ENCODE results near the gene KCTD21.

DNA sequence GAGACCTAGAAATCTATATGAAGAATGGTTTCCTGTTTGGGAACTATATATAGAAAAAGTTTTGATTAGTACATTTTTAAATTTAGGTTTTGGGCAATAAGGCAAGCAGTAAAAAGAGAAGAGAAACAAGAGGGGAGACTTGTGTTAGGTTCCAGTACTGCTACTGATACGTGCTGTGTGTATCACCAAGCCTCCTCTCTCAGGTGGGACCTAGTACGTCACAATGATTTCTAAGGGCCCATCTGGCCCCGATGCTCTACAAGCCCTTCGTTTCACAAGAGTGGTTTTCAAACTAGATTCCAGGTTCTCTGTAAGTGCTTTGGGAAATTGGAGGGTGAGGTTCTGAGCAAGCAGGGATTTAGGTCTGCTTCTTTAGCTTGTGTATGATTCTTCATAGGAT is 39.5 kb upstream of the KCTD21 start:
- TF ChIP-seq, protein P1, sequence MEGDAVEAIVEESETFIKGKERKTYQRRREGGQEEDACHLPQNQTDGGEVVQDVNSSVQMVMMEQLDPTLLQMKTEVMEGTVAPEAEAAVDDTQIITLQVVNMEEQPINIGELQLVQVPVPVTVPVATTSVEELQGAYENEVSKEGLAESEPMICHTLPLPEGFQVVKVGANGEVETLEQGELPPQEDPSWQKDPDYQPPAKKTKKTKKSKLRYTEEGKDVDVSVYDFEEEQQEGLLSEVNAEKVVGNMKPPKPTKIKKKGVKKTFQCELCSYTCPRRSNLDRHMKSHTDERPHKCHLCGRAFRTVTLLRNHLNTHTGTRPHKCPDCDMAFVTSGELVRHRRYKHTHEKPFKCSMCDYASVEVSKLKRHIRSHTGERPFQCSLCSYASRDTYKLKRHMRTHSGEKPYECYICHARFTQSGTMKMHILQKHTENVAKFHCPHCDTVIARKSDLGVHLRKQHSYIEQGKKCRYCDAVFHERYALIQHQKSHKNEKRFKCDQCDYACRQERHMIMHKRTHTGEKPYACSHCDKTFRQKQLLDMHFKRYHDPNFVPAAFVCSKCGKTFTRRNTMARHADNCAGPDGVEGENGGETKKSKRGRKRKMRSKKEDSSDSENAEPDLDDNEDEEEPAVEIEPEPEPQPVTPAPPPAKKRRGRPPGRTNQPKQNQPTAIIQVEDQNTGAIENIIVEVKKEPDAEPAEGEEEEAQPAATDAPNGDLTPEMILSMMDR (IDR thresholded peaks at IDR 0.05; ENCODE audit: low read length) = no peak
- no peak for TF ChIP-seq EZH2 (optimal IDR thresholded peaks at IDR 0.05; ENCODE audit: low read depth, low read length)
- TF ChIP-seq EZH2phosphoT487 (IDR thresholded peaks at IDR 0.05; ENCODE audit: low read length) = no peak
